WTC11 (cell line): ENCODE results near the gene TMEM43. TPM values are rescaled to one million over a fixed set of nuclear protein-coding genes. Genes with fewer than 3 reads are reported as not detected.

ENCODE experiments used
- ATAC-seq: fragments of 200-7000 bp; cut with Tn5 transposase; 2 replicates; pipeline ENCODE4 v1.10.0; 2021; ENCODE audit warnings: mild to moderate bottlenecking, moderate library complexity
- CTCF ChIA-PET: fragments of 300-600 bp; sonication (Branson Sonifier 250); formaldehyde crosslinking; loops from one replicate; lab custom pipeline; 2021; ENCODE audit warnings: antibody characterized with exemption; lab: Charles Lee
- POLR2A ChIA-PET: fragments of 350-600 bp; sonication (Branson Sonifier 250); formaldehyde crosslinking; loops from one replicate; lab custom pipeline; 2021; ENCODE audit warnings: antibody characterized with exemption; lab: Charles Lee
- DNase-seq: peaks from one replicate; pipeline ENCODE4 v3.0.0; 2021; ENCODE audit warnings: low spot score
- H3K27ac Mint-ChIP-seq: 2 replicates; pipeline ENCODE4 v1.8.0; 2021; ENCODE audit warnings: mixed read lengths
- H3K27me3 Mint-ChIP-seq: 2 replicates; pipeline ENCODE4 v1.8.0; 2021; ENCODE audit warnings: low read depth, mild to moderate bottlenecking, moderate library complexity, mixed read lengths
- H3K36me3 Mint-ChIP-seq: 2 replicates; pipeline ENCODE4 v1.8.0; 2021; ENCODE audit warnings: mixed read lengths
- H3K4me1 Mint-ChIP-seq: 2 replicates; pipeline ENCODE4 v1.8.0; 2022; ENCODE audit warnings: mixed read lengths
- H3K4me3 Mint-ChIP-seq: 2 replicates; pipeline ENCODE4 v1.8.0; 2021; ENCODE audit warnings: mild to moderate bottlenecking, moderate library complexity, mixed read lengths
- H3K9me3 Mint-ChIP-seq: 2 replicates; pipeline ENCODE4 v1.8.0; 2021; ENCODE audit warnings: mixed read lengths
- ATF1 ChIP-seq: sonication (generic); formaldehyde crosslinking; IDR thresholded peaks from 2 replicates; pipeline ENCODE4 v1.8.1; 2023; ENCODE audit warnings: mild to moderate bottlenecking, moderate library complexity, missing genetic modification reagents
- CBFB ChIP-seq: sonication (generic); formaldehyde crosslinking; IDR thresholded peaks from 2 replicates; pipeline ENCODE4 v1.8.1; 2022; ENCODE audit warnings: mild to moderate bottlenecking, low read depth, missing genetic modification reagents
- E2F5 ChIP-seq: sonication (generic); formaldehyde crosslinking; IDR thresholded peaks from 2 replicates; pipeline ENCODE4 v1.8.1; 2022; ENCODE audit warnings: mild to moderate bottlenecking, moderate library complexity, missing genetic modification reagents
- ELF4 ChIP-seq: sonication (generic); formaldehyde crosslinking; IDR thresholded peaks from 2 replicates; pipeline ENCODE4 v1.8.1; 2022; ENCODE audit warnings: low read depth, mild to moderate bottlenecking, moderate library complexity, missing genetic modification reagents
- EMX1 ChIP-seq: fragments of 250-450 bp; sonication (Bioruptor Pico); IDR thresholded peaks from 2 replicates; pipeline ENCODE4 v1.8.0; 2021; ENCODE audit warnings: mild to moderate bottlenecking
- FOXP1 ChIP-seq: sonication (generic); formaldehyde crosslinking; IDR thresholded peaks from 2 replicates; pipeline ENCODE4 v1.8.0; 2022; ENCODE audit warnings: missing genetic modification reagents, mild to moderate bottlenecking, moderate library complexity, borderline replicate concordance
- MYBL2 ChIP-seq: sonication (generic); formaldehyde crosslinking; IDR thresholded peaks from 2 replicates; pipeline ENCODE4 v1.8.1; 2023; ENCODE audit warnings: mild to moderate bottlenecking, moderate library complexity, missing genetic modification reagents
- RELA ChIP-seq: sonication (generic); formaldehyde crosslinking; IDR thresholded peaks from 2 replicates; pipeline ENCODE4 v1.8.1; 2022; ENCODE audit warnings: missing genetic modification reagents, mild to moderate bottlenecking, borderline replicate concordance
- SOX15 ChIP-seq: fragments of 250-450 bp; sonication (Bioruptor Pico); IDR thresholded peaks from 2 replicates; pipeline ENCODE4 v1.9.0; 2021; ENCODE audit warnings: mild to moderate bottlenecking
- STAT6 ChIP-seq: sonication (generic); formaldehyde crosslinking; conservative IDR thresholded peaks from 2 replicates; pipeline ENCODE4 v1.8.1; 2023; ENCODE audit warnings: mild to moderate bottlenecking, low read depth, missing genetic modification reagents, moderate library complexity
- TEAD1 ChIP-seq: sonication (generic); formaldehyde crosslinking; IDR thresholded peaks from 2 replicates; pipeline ENCODE4 v1.8.0; 2022; ENCODE audit warnings: mild to moderate bottlenecking, missing genetic modification reagents
- TEAD4 ChIP-seq: sonication (generic); formaldehyde crosslinking; IDR thresholded peaks from 2 replicates; pipeline ENCODE4 v1.8.0; 2022; ENCODE audit warnings: mild to moderate bottlenecking, missing genetic modification reagents
- USF2 ChIP-seq: sonication (generic); formaldehyde crosslinking; IDR thresholded peaks from 2 replicates; pipeline ENCODE4 v1.8.1; 2023; ENCODE audit warnings: mild to moderate bottlenecking, missing genetic modification reagents, moderate library complexity
- ZNF219 ChIP-seq: sonication (generic); formaldehyde crosslinking; IDR thresholded peaks from 2 replicates; pipeline ENCODE4 v1.8.0; 2023; ENCODE audit warnings: missing genetic modification reagents, mild to moderate bottlenecking, borderline replicate concordance
- ZNF263 ChIP-seq: sonication (generic); formaldehyde crosslinking; IDR thresholded peaks from 2 replicates; pipeline ENCODE4 v1.8.1; 2022; ENCODE audit warnings: low read depth, mild to moderate bottlenecking, moderate library complexity, missing genetic modification reagents
- ZNF396 ChIP-seq: fragments of 250-450 bp; sonication (Bioruptor Pico); IDR thresholded peaks from 2 replicates; pipeline ENCODE4 v1.8.0; 2021; ENCODE audit warnings: mild to moderate bottlenecking, moderate library complexity, borderline replicate concordance
- ZNF532 ChIP-seq: fragments of 250-450 bp; sonication (Bioruptor Pico); IDR thresholded peaks from 2 replicates; pipeline ENCODE4 v1.9.0; 2021; ENCODE audit warnings: mild to moderate bottlenecking, borderline replicate concordance
- ZNF671 ChIP-seq: fragments of 250-450 bp; sonication (Bioruptor Pico); IDR thresholded peaks from 2 replicates; pipeline ENCODE4 v1.8.0; 2021; ENCODE audit warnings: mild to moderate bottlenecking
- total RNA-seq: library from RNA; stranded (reverse); gene quantifications from 3 replicates; pipeline ENCODE4 v1.2.3, GENCODE V29; 2021

Gene TMEM43
- total RNA-seq, 1 experiment from 2014 or later: 27.7 TPM

GRCh38 chr3:14097616-14098391 is 27.0 kb upstream of the TMEM43 start:
- H3K36me3 Mint-ChIP-seq: no peaks in the 10 kb centered on the region

More at GRCh38 chr3:14097616-14098391, 27.0 kb upstream of the TMEM43 start:
- H3K9me3 Mint-ChIP-seq: peaks cover 19% of the 10 kb centered on the region
- no peak overlapping the region for H3K27ac Mint-ChIP-seq
- no peak overlapping the region for H3K4me3 Mint-ChIP-seq
- ATAC-seq (no peak), DNase-seq (no peak)
- POLR2A ChIA-PET: no interaction called here
- peaks cover 11% of the 10 kb centered on the region for H3K27me3 Mint-ChIP-seq
- peaks cover 1% of the 10 kb centered on the region; the same call in 1 of the 2 replicates for H3K4me1 Mint-ChIP-seq
- TF ChIP-seq CBFB (CRISPR knock-in tag) (no peak), FOXP1 (no peak), ZNF219 (CRISPR knock-in tag) (no peak), TEAD4 (CRISPR knock-in tag) (no peak), ZNF396 (CRISPR knock-in tag) (no peak), ZNF532 (CRISPR knock-in tag) (no peak), TEAD1 (CRISPR knock-in tag) (no peak), STAT6 (CRISPR knock-in tag) (no peak), RELA (CRISPR knock-in tag) (no peak), SOX15 (CRISPR knock-in tag) (no peak), ZNF263 (no peak), ELF4 (CRISPR knock-in tag) (no peak), E2F5 (CRISPR knock-in tag) (no peak), EMX1 (CRISPR knock-in tag) (no peak), MYBL2 (CRISPR knock-in tag) (no peak), USF2 (no peak), ATF1 (CRISPR knock-in tag) (no peak), ZNF671 (no peak)
- CTCF ChIA-PET: no interaction called here
